Breast epithelium (tissue), 4 donors: ENCODE data around the gene EHHADH. TPM values are rescaled to one million over a fixed set of nuclear protein-coding genes. Genes with fewer than 3 reads are reported as not detected.
A peak's percentile ranks its signal among the peaks of the same experiment; 100 is the strongest.

Experiments
- DNase-seq, 2 donors: peaks; one replicate each; pipeline ENCODE4 v3.0.0-alpha.2; 2019; ENCODE audit warnings: low spot score in 2 of 2
- H3K27ac ChIP-seq, 2 donors: fragments of 200-600 bp; sonication (generic) in 1 of 2; one replicate each; pipeline ENCODE4 v1.5.1; 2016 to 2019; ENCODE audit warnings: mild to moderate bottlenecking in 1 of 2
- H3K27me3 ChIP-seq, 2 donors: fragments of 200-600 bp; sonication (generic) in 1 of 2; one replicate each; pipeline versions ENCODE4 v1.5.1 to v1.6.0; 2017 to 2019; ENCODE audit warnings: control low read depth in 1 of 2, mild to moderate bottlenecking in 1 of 2
- H3K36me3 ChIP-seq: fragments of 200-600 bp; one replicate; pipeline ENCODE4 v1.5.1; 2019
- H3K4me1 ChIP-seq, 2 donors: fragments of 200-600 bp; sonication (generic); one replicate each; pipeline ENCODE4 v1.5.1; 2016 to 2019; ENCODE audit warnings: control low read depth in 1 of 2
- H3K4me3 ChIP-seq, 3 donors: fragments of 200-600 bp; sonication (generic); 1 replicate in 2 of 3; 2 replicates in 1 of 3; pipeline ENCODE4 v1.5.1; 2016 to 2019; ENCODE audit warnings: mild to moderate bottlenecking in 3 of 3, moderate library complexity in 2 of 3
- H3K9me3 ChIP-seq, 2 donors: fragments of 200-600 bp; sonication (generic) in 1 of 2; one replicate each; pipeline ENCODE4 v1.5.1; 2016 to 2019; ENCODE audit warnings: control low read depth in 1 of 2
- POLR2A ChIP-seq: fragments of 450-650 bp; IDR thresholded peaks from one replicate; pipeline ENCODE4 v1.6.1; 2016; ENCODE audit warnings: antibody characterized with exemption, mild to moderate bottlenecking, moderate library complexity
- POLR2AphosphoS5 ChIP-seq, 3 donors: sonication (generic); formaldehyde crosslinking; IDR thresholded peaks; one replicate each; pipeline ENCODE4 v1.6.1; 2017; ENCODE audit warnings: antibody characterized with exemption in 3 of 3
- intact Hi-C: fragments of 100-400 bp; cut with DNase I; formaldehyde crosslinking; loops from one replicate; pipeline ENCODE4 v1.15.1; 2023; ENCODE audit warnings: low total_unique reads
- total RNA-seq, 3 donors: library from RNA; depleted of rRNA; stranded (reverse); fragments of >200 nt; gene quantifications; one replicate each; pipeline ENCODE4 v1.1.0, GENCODE V29; 2016
- TF ChIP-seq, protein P1 (sequence below), 3 donors: fragments of 450-650 bp; IDR thresholded peaks; one replicate each; pipeline ENCODE4 v1.5.1; 2016 to 2017; ENCODE audit warnings: antibody characterized with exemption in 3 of 3, mild to moderate bottlenecking in 3 of 3, moderate library complexity in 3 of 3

Gene EHHADH
- total RNA-seq, 3 donors from 2014 or later, result 5.6 to 10.6 (median 6.7) TPM

DNA sequence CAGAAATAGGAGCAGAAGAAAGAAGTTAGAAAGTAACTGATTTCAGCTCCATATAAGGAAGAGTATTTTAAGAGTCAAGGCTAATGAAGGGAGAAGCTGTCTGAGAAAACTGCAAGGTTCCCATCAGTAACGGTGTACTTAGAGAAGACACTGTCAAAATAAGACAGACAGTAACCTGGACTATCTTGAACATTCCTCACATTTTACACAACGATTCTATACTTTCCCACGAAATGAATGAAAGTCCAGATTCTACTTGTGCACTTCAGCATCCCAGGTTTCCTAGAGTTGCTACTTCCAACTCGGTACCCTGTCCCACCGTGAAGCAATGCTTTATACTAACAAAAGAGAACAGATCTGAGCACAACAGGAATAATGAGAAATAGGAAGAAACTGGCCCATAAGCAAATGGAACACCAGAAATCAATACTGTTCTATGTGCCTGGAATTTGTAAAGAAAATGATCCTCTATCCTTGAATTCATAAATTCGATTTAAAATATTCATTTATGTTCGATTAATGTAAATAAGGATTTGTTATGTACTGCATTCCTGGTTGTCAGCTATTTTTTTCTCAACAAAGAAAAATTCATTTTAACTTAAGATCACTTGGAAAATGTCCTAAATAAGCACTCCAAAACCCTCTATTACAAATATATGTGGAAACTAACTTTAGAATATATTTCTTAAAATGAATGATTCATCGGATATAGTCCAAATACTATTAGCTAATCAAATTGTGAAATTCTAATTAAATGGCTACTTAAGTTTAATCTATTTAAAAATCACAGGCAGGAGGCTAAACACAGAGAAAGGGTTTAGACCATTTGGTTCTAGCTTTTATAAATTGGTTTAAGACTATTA is 102.5 kb downstream of the EHHADH start:
- no peaks in the 10 kb centered on the region for H3K9me3 ChIP-seq
- H3K4me3 ChIP-seq, result peak overlapping the region in 2 of 3 donors; percentile 57 to 72
- intact Hi-C loops, result no loop called here
- H3K4me1 ChIP-seq, result peaks cover 0 to 6% of the 10 kb centered on the region in 2 donors
- H3K36me3 ChIP-seq, result no peaks in the 10 kb centered on the region
- TF ChIP-seq, protein P1, sequence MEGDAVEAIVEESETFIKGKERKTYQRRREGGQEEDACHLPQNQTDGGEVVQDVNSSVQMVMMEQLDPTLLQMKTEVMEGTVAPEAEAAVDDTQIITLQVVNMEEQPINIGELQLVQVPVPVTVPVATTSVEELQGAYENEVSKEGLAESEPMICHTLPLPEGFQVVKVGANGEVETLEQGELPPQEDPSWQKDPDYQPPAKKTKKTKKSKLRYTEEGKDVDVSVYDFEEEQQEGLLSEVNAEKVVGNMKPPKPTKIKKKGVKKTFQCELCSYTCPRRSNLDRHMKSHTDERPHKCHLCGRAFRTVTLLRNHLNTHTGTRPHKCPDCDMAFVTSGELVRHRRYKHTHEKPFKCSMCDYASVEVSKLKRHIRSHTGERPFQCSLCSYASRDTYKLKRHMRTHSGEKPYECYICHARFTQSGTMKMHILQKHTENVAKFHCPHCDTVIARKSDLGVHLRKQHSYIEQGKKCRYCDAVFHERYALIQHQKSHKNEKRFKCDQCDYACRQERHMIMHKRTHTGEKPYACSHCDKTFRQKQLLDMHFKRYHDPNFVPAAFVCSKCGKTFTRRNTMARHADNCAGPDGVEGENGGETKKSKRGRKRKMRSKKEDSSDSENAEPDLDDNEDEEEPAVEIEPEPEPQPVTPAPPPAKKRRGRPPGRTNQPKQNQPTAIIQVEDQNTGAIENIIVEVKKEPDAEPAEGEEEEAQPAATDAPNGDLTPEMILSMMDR (IDR thresholded peaks at IDR 0.05), result no peak
- TF ChIP-seq POLR2A (no peak), POLR2AphosphoS5 (IDR thresholded peaks at IDR 0.05) (no peak)
- H3K27me3 ChIP-seq, result peaks cover 3 to 7% of the 10 kb centered on the region in 2 donors
- H3K27ac ChIP-seq, result no peak overlapping the region
- no peak for DNase-seq

DNA sequence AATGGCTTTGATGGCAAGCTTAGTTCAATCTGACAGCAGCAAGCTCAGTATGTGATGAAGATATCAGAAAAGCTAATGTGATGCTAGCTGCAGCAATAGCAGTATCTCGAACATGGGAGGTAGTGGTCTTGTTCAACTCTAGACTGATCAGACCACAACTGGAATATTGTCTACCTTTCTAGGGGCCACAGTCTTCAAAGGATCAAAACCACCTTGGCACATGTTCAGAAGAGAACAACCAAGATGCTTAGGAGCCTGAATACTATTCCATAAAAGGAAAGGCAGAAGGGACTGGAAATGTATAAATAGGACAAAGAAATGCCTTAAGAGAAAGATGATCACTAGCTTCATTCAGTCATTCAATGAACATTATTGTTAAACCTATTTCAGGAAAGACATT is 103.3 kb downstream of the EHHADH start:
- no peak overlapping the region for H3K4me3 ChIP-seq
- no peak for TF ChIP-seq POLR2AphosphoS5 (IDR thresholded peaks at IDR 0.05)
- TF ChIP-seq, protein P1 (IDR thresholded peaks at IDR 0.05), result no peak
- TF ChIP-seq POLR2A, result no peak
- no peak for DNase-seq
- H3K27ac ChIP-seq, result no peak overlapping the region
- H3K27me3 ChIP-seq, result peaks cover 3 to 7% of the 10 kb centered on the region in 2 donors
- intact Hi-C loops, result no loop called here
- H3K9me3 ChIP-seq, result no peaks in the 10 kb centered on the region
- peaks cover 0 to 6% of the 10 kb centered on the region in 2 donors for H3K4me1 ChIP-seq
- H3K36me3 ChIP-seq, result no peaks in the 10 kb centered on the region

DNA sequence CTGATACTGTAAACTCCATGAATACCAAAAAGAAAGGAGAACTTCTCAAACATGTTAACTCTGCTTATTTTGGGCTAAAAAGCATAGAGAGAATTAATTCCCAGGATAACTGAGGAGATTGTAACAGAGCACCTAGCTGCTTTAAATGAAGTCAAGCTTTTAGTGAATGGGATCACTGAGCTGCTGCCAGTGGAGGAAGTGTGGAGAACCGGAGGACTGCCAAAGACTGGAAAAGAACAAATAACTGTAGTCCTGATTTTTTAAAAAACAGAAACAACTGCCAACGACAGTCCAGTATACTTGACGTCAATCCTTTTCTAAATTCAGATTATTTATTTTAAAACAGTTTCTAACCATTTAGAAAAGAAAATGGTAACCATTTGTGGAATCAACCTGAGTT is 104.3 kb downstream of the EHHADH start:
- TF ChIP-seq POLR2AphosphoS5 (IDR thresholded peaks at IDR 0.05) (no peak), POLR2A (no peak)
- TF ChIP-seq, protein P1 (IDR thresholded peaks at IDR 0.05), result no peak
- Histone ChIP-seq H3K9me3 (no peaks in the 10 kb centered on the region), H3K27me3 (peaks cover 3 to 7% of the 10 kb centered on the region in 2 donors), H3K27ac (no peak overlapping the region), H3K4me3 (no peak overlapping the region), H3K4me1 (peaks cover 0 to 6% of the 10 kb centered on the region in 2 donors), H3K36me3 (no peaks in the 10 kb centered on the region)
- no peak for DNase-seq
- intact Hi-C loops, result no loop called here

DNA sequence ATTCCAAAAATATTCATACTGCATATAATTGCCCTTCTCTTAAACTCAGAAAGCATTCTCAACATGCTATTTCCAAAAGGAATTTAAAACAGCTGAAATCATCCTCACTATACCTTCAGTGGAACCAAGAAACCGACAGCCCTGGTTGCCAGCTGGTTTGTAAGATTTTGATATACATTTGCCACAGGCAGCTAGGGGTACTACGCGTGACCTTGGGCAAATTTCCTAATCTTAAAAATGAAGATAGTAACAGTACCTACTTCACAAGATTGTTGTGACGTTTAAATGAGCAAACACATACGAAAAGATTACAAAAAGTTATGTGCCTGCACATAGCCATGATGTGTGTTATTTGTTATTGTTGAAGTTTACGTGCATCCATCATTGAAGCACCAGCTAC is 108.3 kb downstream of the EHHADH start:
- DNase-seq, result no peak
- Histone ChIP-seq H3K9me3 (no peaks in the 10 kb centered on the region), H3K27ac (no peak overlapping the region), H3K27me3 (no peaks in the 10 kb centered on the region), H3K4me3 (no peak overlapping the region), H3K4me1 (no peaks in the 10 kb centered on the region), H3K36me3 (no peaks in the 10 kb centered on the region)
- TF ChIP-seq POLR2A (no peak), POLR2AphosphoS5 (IDR thresholded peaks at IDR 0.05) (no peak)
- TF ChIP-seq, protein P1 (IDR thresholded peaks at IDR 0.05), result no peak
- intact Hi-C loops, result no loop called here

DNA sequence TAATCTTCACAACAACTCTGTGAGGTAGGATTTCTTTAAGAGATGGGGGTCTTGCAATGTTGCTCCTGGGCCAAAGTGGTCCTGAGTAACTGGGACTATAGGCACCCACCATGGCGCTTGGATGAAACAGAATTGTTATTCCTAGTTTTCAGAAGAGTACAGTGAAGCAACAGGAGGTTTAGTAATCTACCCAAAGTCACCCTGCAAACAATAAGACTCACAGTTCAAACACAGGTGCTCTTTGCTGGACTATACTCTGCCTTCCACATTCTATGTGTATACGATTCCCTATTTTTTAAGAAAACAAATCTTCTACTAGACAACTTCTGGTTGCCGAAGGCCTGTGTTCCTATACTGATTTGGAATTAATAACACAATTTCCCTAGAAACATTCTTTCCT is 109.1 kb downstream of the EHHADH start:
- no peaks in the 10 kb centered on the region for H3K9me3 ChIP-seq
- no peaks in the 10 kb centered on the region for H3K36me3 ChIP-seq
- DNase-seq, result no peak
- H3K4me3 ChIP-seq, result no peak overlapping the region
- H3K27me3 ChIP-seq, result no peaks in the 10 kb centered on the region
- no peaks in the 10 kb centered on the region for H3K4me1 ChIP-seq
- TF ChIP-seq, protein P1 (IDR thresholded peaks at IDR 0.05), result no peak
- TF ChIP-seq POLR2AphosphoS5 (IDR thresholded peaks at IDR 0.05), result no peak
- TF ChIP-seq POLR2A, result no peak
- no peak overlapping the region for H3K27ac ChIP-seq
- intact Hi-C loops, result no loop called here
